GM23338 (cell line): Measurements from ENCODE around the gene ZSCAN26. TPM values are rescaled to one million over a fixed set of nuclear protein-coding genes. Genes with fewer than 3 reads are reported as not detected.

ENCODE experiments used
- ATAC-seq: fragments of 200-7000 bp; cut with Tn5 transposase; 3 replicates; pipeline ENCODE4 v1.9.1; 2020
- DNase-seq: peaks from one replicate; pipeline ENCODE4 v3.0.0-alpha.2; 2015; ENCODE audit warnings: low spot score
- H2AFZ ChIP-seq: fragments of 200-600 bp; sonication (generic); 2 replicates; pipeline ENCODE4 v1.8.0; 2016; ENCODE audit warnings: antibody characterized with exemption, mild to moderate bottlenecking, moderate library complexity
- H3F3A ChIP-seq: fragments of 200-600 bp; sonication (generic); replicated peaks from 2 replicates; pipeline ENCODE4 v1.8.0; 2017; ENCODE audit warnings: antibody characterized with exemption, mixed run types, low read depth
- H3K27ac ChIP-seq: fragments of 200-600 bp; sonication (generic); 2 replicates; pipeline ENCODE4 v1.6.1; 2016; ENCODE audit warnings: low read depth
- H3K27me3 ChIP-seq: fragments of 200-600 bp; sonication (generic); 2 replicates; pipeline ENCODE4 v1.8.0; 2016; ENCODE audit warnings: mild to moderate bottlenecking, mixed run types, moderate library complexity; ENCODE audit not compliant: insufficient read depth
- H3K36me3 ChIP-seq: fragments of 200-600 bp; sonication (generic); 2 replicates; pipeline ENCODE4 v1.8.0; 2016; ENCODE audit warnings: mild to moderate bottlenecking; ENCODE audit not compliant: insufficient read depth
- H3K4me1 ChIP-seq: fragments of 200-600 bp; sonication (generic); 2 replicates; pipeline ENCODE4 v1.8.0; 2016; ENCODE audit warnings: mild to moderate bottlenecking, moderate library complexity; ENCODE audit not compliant: insufficient read depth
- H3K4me2 ChIP-seq: fragments of 200-600 bp; sonication (generic); 2 replicates; pipeline ENCODE4 v1.7.1; 2017; ENCODE audit warnings: mixed run types
- H3K4me3 ChIP-seq: fragments of 200-600 bp; sonication (generic); 2 replicates; pipeline ENCODE4 v1.6.1; 2016; ENCODE audit warnings: mixed run types
- H3K79me2 ChIP-seq: fragments of 200-600 bp; sonication (generic); replicated peaks from 2 replicates; pipeline ENCODE4 v1.8.0; 2017; ENCODE audit warnings: mild to moderate bottlenecking; ENCODE audit not compliant: insufficient read depth
- H3K9me2 ChIP-seq: fragments of 200-600 bp; sonication (generic); 2 replicates; pipeline ENCODE4 v1.8.0; 2017; ENCODE audit not compliant: insufficient read depth
- H4K20me1 ChIP-seq: fragments of 200-600 bp; sonication (generic); replicated peaks from 2 replicates; pipeline ENCODE4 v1.8.0; 2017; ENCODE audit warnings: mild to moderate bottlenecking; ENCODE audit not compliant: insufficient read depth
- H3K27ac Mint-ChIP-seq: 2 replicates; pipeline ENCODE4 v1.8.0; 2020; ENCODE audit warnings: inconsistent platforms, mild to moderate bottlenecking, moderate library complexity, mixed read lengths
- H3K27me3 Mint-ChIP-seq: 3 replicates; pipeline ENCODE4 v1.8.0; 2022; ENCODE audit warnings: low read depth, mild to moderate bottlenecking, moderate library complexity, mixed read lengths, inconsistent platforms; ENCODE audit not compliant: insufficient read depth, poor library complexity
- H3K36me3 Mint-ChIP-seq: 3 replicates; pipeline ENCODE4 v1.8.0; 2021; ENCODE audit warnings: low read depth, mild to moderate bottlenecking, inconsistent platforms, moderate library complexity, mixed read lengths
- H3K4me1 Mint-ChIP-seq: 3 replicates; pipeline ENCODE4 v1.8.0; 2020; ENCODE audit warnings: mild to moderate bottlenecking, inconsistent platforms, mixed read lengths
- H3K4me3 Mint-ChIP-seq: 3 replicates; pipeline ENCODE4 v1.8.0; 2021; ENCODE audit warnings: moderate library complexity, mild to moderate bottlenecking, inconsistent platforms, mixed read lengths
- H3K9me3 Mint-ChIP-seq: 3 replicates; pipeline ENCODE4 v1.8.0; 2020; ENCODE audit warnings: moderate library complexity, mild to moderate bottlenecking, inconsistent platforms, mixed read lengths
- CREB1 ChIP-seq: fragments of 250-450 bp; sonication (Bioruptor Pico); IDR thresholded peaks from 2 replicates; pipeline ENCODE4 v1.5.0; 2020; ENCODE audit warnings: low read depth, mild to moderate bottlenecking, moderate library complexity
- EZH2 ChIP-seq: fragments of 200-600 bp; sonication (generic); IDR thresholded peaks from one replicate; pipeline ENCODE4 v1.8.0; 2017; ENCODE audit warnings: antibody characterized with exemption, mild to moderate bottlenecking, low read depth; ENCODE audit not compliant: unreplicated experiment
- EZH2phosphoT487 ChIP-seq: fragments of 200-600 bp; sonication (generic); IDR thresholded peaks from one replicate; pipeline ENCODE4 v1.8.1; 2018; ENCODE audit warnings: antibody characterized with exemption; ENCODE audit not compliant: unreplicated experiment
- JUNB ChIP-seq: IDR thresholded peaks from one replicate; pipeline ENCODE4 v1.6.1; 2016; ENCODE audit warnings: antibody characterized with exemption; ENCODE audit not compliant: unreplicated experiment
- NANOG ChIP-seq: IDR thresholded peaks from 2 replicates; pipeline ENCODE4 v1.6.1; 2016; ENCODE audit warnings: antibody characterized with exemption, borderline replicate concordance
- POLR2AphosphoS5 ChIP-seq: IDR thresholded peaks from 2 replicates; pipeline ENCODE4 v1.6.1; 2016; ENCODE audit warnings: antibody characterized with exemption, low read depth
- REST ChIP-seq: IDR thresholded peaks from one replicate; pipeline ENCODE4 v1.6.1; 2018; ENCODE audit warnings: antibody characterized with exemption; ENCODE audit not compliant: unreplicated experiment
- STAT1 ChIP-seq: IDR thresholded peaks from one replicate; pipeline ENCODE4 v1.6.1; 2016; ENCODE audit warnings: antibody characterized with exemption; ENCODE audit not compliant: unreplicated experiment
- ZNF114 ChIP-seq: fragments of 250-450 bp; sonication (Bioruptor Pico); IDR thresholded peaks from 2 replicates; pipeline ENCODE4 v1.5.0; 2020; ENCODE audit warnings: mild to moderate bottlenecking, moderate library complexity
- ZNF331 ChIP-seq: fragments of 250-450 bp; sonication (Bioruptor Pico); IDR thresholded peaks from 2 replicates; pipeline ENCODE4 v1.5.0; 2020; ENCODE audit warnings: low read depth, mild to moderate bottlenecking, moderate library complexity
- ZNF462 ChIP-seq: fragments of 250-450 bp; sonication (Bioruptor Pico); IDR thresholded peaks from 2 replicates; pipeline ENCODE4 v1.5.0; 2020; ENCODE audit warnings: mild to moderate bottlenecking, moderate library complexity
- polyA plus RNA-seq: library from polyadenylated mRNA; unstranded; fragments of >200 nt; fragmentation: Nextera tagmentation; extraction: Ambion mirVana; gene quantifications from 2 replicates; pipeline ENCODE4 v1.2.1, GENCODE V29; 2016
- total RNA-seq: library from RNA; depleted of rRNA; stranded (reverse); fragments of >200 nt; shearing (Covaris generic); gene quantifications from 2 replicates; pipeline ENCODE4 v1.2.3, GENCODE V29; 2014
- TF ChIP-seq, protein P1 (sequence below), 2 experiments: fragments of 200-600 bp in 1 of 2; sonication (generic) in 1 of 2; conservative IDR thresholded peaks; 2 replicates each; pipeline versions ENCODE4 v1.5.1 to v1.6.1; 2016 to 2017; ENCODE audit warnings: antibody characterized with exemption in 2 of 2, low read depth in 2 of 2, mild to moderate bottlenecking in 2 of 2, moderate library complexity in 1 of 2
- TF ChIP-seq, protein P2 (sequence below): IDR thresholded peaks from 2 replicates; pipeline ENCODE4 v1.6.1; 2016; ENCODE audit warnings: antibody characterized with exemption

Gene ZSCAN26
- total and polyA plus RNA-seq, 2 experiments from 2014 or later, result 6.5 to 10.2 TPM

GRCh38 chr6:28282926-28283325 lies 16.0 kb downstream of the ZSCAN26 start:
- peak overlapping the region; percentile 91 for H3K4me2 ChIP-seq
- Mint-ChIP-seq H3K27me3 (no peaks in the 10 kb centered on the region), H3K9me3 (no peaks in the 10 kb centered on the region), H3K4me3 (peak overlapping the region; percentile 98), H3K36me3 (peaks cover 23% of the 10 kb centered on the region), H3K4me1 (peaks cover 13% of the 10 kb centered on the region), H3K27ac (no peak overlapping the region)
- H4K20me1 ChIP-seq, result no peaks in the 10 kb centered on the region; the same call in 1 of the 2 replicates
- peaks cover 25% of the 10 kb centered on the region; the same call in 1 of the 2 replicates for H3K36me3 ChIP-seq
- no peak for TF ChIP-seq EZH2
- no peak for TF ChIP-seq ZNF462
- TF ChIP-seq EZH2phosphoT487, result no peak
- TF ChIP-seq, protein P1, sequence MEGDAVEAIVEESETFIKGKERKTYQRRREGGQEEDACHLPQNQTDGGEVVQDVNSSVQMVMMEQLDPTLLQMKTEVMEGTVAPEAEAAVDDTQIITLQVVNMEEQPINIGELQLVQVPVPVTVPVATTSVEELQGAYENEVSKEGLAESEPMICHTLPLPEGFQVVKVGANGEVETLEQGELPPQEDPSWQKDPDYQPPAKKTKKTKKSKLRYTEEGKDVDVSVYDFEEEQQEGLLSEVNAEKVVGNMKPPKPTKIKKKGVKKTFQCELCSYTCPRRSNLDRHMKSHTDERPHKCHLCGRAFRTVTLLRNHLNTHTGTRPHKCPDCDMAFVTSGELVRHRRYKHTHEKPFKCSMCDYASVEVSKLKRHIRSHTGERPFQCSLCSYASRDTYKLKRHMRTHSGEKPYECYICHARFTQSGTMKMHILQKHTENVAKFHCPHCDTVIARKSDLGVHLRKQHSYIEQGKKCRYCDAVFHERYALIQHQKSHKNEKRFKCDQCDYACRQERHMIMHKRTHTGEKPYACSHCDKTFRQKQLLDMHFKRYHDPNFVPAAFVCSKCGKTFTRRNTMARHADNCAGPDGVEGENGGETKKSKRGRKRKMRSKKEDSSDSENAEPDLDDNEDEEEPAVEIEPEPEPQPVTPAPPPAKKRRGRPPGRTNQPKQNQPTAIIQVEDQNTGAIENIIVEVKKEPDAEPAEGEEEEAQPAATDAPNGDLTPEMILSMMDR (conservative IDR thresholded peaks at IDR 0.05; ENCODE audit: low read depth in 2 of 2), result no peak
- TF ChIP-seq NANOG, result no peak
- TF ChIP-seq JUNB, result no peak
- no peak for TF ChIP-seq STAT1
- no peak for TF ChIP-seq CREB1 (CRISPR knock-in tag)
- TF ChIP-seq ZNF114 (CRISPR knock-in tag), result no peak
- TF ChIP-seq REST, result no peak
- no peak for TF ChIP-seq POLR2AphosphoS5
- TF ChIP-seq, protein P2, sequence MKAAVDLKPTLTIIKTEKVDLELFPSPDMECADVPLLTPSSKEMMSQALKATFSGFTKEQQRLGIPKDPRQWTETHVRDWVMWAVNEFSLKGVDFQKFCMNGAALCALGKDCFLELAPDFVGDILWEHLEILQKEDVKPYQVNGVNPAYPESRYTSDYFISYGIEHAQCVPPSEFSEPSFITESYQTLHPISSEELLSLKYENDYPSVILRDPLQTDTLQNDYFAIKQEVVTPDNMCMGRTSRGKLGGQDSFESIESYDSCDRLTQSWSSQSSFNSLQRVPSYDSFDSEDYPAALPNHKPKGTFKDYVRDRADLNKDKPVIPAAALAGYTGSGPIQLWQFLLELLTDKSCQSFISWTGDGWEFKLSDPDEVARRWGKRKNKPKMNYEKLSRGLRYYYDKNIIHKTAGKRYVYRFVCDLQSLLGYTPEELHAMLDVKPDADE, result no peak
- TF ChIP-seq ZNF331 (CRISPR knock-in tag), result no peak
- no peaks in the 10 kb centered on the region for H3F3A ChIP-seq
- no peak overlapping the region for H2AFZ ChIP-seq
- peaks cover 14% of the 10 kb centered on the region for H3K4me1 ChIP-seq
- peak overlapping the region; percentile 97 for H3K4me3 ChIP-seq
- no peak for DNase-seq
- H3K27me3 ChIP-seq, result no peaks in the 10 kb centered on the region
- no peak for ATAC-seq
- no peak overlapping the region for H3K27ac ChIP-seq
- peaks cover 21% of the 10 kb centered on the region for H3K79me2 ChIP-seq
- H3K9me2 ChIP-seq, result no peaks in the 10 kb centered on the region
